Type B pancreatic cell (in vitro differentiated cells): ENCODE results near the gene RGS10. TPM values are rescaled to one million over a fixed set of nuclear protein-coding genes. Genes with fewer than 3 reads are reported as not detected.
A peak's percentile ranks its signal among the peaks of the same experiment; 100 is the strongest.
"Not testable (repeated sequence)": the region's sequence is repeated elsewhere in the genome, so short reads cannot be mapped to it uniquely, and the experiment has no call there.

ENCODE experiments used
- DNase-seq: peaks from one replicate; pipeline ENCODE4 v3.0.0; 2021; ENCODE audit warnings: mixed read lengths; ENCODE audit not compliant: unreplicated experiment; ENCODE audit errors: extremely low spot score
- H3K27ac Mint-ChIP-seq: 2 replicates; pipeline ENCODE4 v1.8.0; 2021; ENCODE audit warnings: mild to moderate bottlenecking, mixed read lengths
- H3K27me3 Mint-ChIP-seq: 2 replicates; pipeline ENCODE4 v1.8.0; 2021; ENCODE audit warnings: mixed read lengths
- H3K36me3 Mint-ChIP-seq: 2 replicates; pipeline ENCODE4 v1.8.0; 2021; ENCODE audit warnings: mixed read lengths
- H3K4me1 Mint-ChIP-seq: one replicate; pipeline ENCODE4 v1.8.0; 2021; ENCODE audit warnings: mixed read lengths; ENCODE audit not compliant: unreplicated experiment
- H3K4me3 Mint-ChIP-seq: 2 replicates; pipeline ENCODE4 v1.8.0; 2021; ENCODE audit warnings: mild to moderate bottlenecking, mixed read lengths
- H3K9me3 Mint-ChIP-seq: 2 replicates; pipeline ENCODE4 v1.8.0; 2021; ENCODE audit warnings: mixed read lengths
- total RNA-seq: library from RNA; stranded (reverse); gene quantifications from 2 replicates; pipeline ENCODE4 v1.2.1, GENCODE V29; 2021; ENCODE audit warnings: low replicate concordance
- TF ChIP-seq, protein P1 (sequence below): fragments of 200-600 bp; sonication (generic); conservative IDR thresholded peaks from 2 replicates; pipeline ENCODE4 v1.5.0; 2021; ENCODE audit warnings: antibody characterized with exemption, mild to moderate bottlenecking

Gene RGS10
- total RNA-seq, 1 donor from 2014 or later, result 10.2 TPM

- H3K27me3 Mint-ChIP-seq, result no peaks in the 10 kb centered on the region
- H3K4me1 Mint-ChIP-seq, result peaks cover 10% of the 10 kb centered on the region
- H3K36me3 Mint-ChIP-seq, result no peaks in the 10 kb centered on the region
- TF ChIP-seq, protein P1, sequence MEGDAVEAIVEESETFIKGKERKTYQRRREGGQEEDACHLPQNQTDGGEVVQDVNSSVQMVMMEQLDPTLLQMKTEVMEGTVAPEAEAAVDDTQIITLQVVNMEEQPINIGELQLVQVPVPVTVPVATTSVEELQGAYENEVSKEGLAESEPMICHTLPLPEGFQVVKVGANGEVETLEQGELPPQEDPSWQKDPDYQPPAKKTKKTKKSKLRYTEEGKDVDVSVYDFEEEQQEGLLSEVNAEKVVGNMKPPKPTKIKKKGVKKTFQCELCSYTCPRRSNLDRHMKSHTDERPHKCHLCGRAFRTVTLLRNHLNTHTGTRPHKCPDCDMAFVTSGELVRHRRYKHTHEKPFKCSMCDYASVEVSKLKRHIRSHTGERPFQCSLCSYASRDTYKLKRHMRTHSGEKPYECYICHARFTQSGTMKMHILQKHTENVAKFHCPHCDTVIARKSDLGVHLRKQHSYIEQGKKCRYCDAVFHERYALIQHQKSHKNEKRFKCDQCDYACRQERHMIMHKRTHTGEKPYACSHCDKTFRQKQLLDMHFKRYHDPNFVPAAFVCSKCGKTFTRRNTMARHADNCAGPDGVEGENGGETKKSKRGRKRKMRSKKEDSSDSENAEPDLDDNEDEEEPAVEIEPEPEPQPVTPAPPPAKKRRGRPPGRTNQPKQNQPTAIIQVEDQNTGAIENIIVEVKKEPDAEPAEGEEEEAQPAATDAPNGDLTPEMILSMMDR, result no peak
- no peak for DNase-seq
- H3K9me3 Mint-ChIP-seq, result no peaks in the 10 kb centered on the region
- no peak overlapping the region for H3K4me3 Mint-ChIP-seq
- no peak overlapping the region for H3K27ac Mint-ChIP-seq
Measured at GRCh38 chr10:119567978-119568377, 25.5 kb upstream of the RGS10 start.

GRCh38 chr10:119562097-119562496 is 19.6 kb upstream of the RGS10 start:
- no peaks in the 10 kb centered on the region for H3K4me1 Mint-ChIP-seq
- no peaks in the 10 kb centered on the region for H3K27me3 Mint-ChIP-seq
- no peak overlapping the region for H3K27ac Mint-ChIP-seq
- H3K4me3 Mint-ChIP-seq, result no peak overlapping the region
- TF ChIP-seq, protein P1, result no peak
- H3K9me3 Mint-ChIP-seq, result no peaks in the 10 kb centered on the region
- DNase-seq, result no peak
- H3K36me3 Mint-ChIP-seq, result no peaks in the 10 kb centered on the region

DNA sequence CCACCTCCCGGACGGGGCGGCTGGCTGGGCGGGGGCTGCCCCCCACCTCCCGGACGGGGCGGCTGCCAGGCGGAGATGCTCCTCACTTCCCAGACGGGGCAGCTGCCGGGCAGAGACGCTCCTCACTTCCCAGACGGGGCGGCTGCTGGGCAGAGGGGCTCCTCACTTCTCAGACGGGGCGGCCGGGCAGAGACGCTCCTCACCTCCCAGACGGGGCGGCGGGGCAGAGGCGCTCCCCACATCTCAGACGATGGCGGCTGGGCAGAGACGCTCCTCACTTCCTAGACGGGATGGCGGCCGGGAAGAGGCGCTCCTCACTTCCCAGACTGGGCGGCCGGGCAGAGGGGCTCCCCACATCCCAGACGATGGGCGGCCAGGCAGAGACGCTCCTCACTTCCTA is 17.0 kb upstream of the RGS10 start:
- not testable (repeated sequence) for H3K4me1 Mint-ChIP-seq, H3K27ac Mint-ChIP-seq, DNase-seq, H3K27me3 Mint-ChIP-seq, H3K36me3 Mint-ChIP-seq, H3K4me3 Mint-ChIP-seq, H3K9me3 Mint-ChIP-seq

DNA sequence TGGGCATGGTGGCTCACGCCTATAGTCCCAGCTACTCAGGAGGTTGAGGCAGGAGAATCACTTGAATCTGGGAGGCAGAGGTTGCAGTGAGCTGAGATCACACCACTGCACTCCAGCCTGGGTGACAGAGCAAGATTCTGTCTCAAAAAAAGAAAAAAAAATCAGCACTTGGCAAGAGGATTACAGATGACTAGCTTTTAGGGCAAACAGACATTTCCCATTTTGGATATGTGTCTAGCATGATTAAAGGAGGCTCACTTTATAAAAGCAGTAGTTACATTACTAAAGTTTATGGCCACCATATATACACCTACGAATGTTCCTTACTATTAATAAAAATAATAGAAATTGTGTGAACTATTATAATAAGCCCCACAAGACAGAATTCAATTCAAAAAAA is 13.6 kb upstream of the RGS10 start:
- not testable (repeated sequence) for DNase-seq, H3K27me3 Mint-ChIP-seq, H3K4me3 Mint-ChIP-seq, H3K27ac Mint-ChIP-seq, H3K4me1 Mint-ChIP-seq, H3K9me3 Mint-ChIP-seq, H3K36me3 Mint-ChIP-seq

GRCh38 chr10:119555178-119555784 is 12.8 kb upstream of the RGS10 start:
- Mint-ChIP-seq H3K9me3 (no peaks in the 10 kb centered on the region), H3K36me3 (no peaks in the 10 kb centered on the region), H3K27me3 (peaks cover 9% of the 10 kb centered on the region), H3K4me1 (no peaks in the 10 kb centered on the region), H3K27ac (no peak overlapping the region), H3K4me3 (no peak overlapping the region)
- TF ChIP-seq, protein P1, result no peak
- peak; percentile 22 for DNase-seq

GRCh38 chr10:119550827-119551226 is 8.3 kb upstream of the RGS10 start:
- DNase-seq, result no peak
- Mint-ChIP-seq H3K4me3 (no peak overlapping the region), H3K9me3 (no peaks in the 10 kb centered on the region), H3K27ac (no peak overlapping the region), H3K27me3 (peaks cover 31% of the 10 kb centered on the region), H3K36me3 (no peaks in the 10 kb centered on the region), H3K4me1 (peaks cover 5% of the 10 kb centered on the region)
- TF ChIP-seq, protein P1, result no peak
